Liver (tissue), 9 donors: ENCODE results near the gene CBL. TPM values are rescaled to one million over a fixed set of nuclear protein-coding genes. Genes with fewer than 3 reads are reported as not detected.

Experiments used
- DNase-seq: peaks from one replicate; pipeline ENCODE4 v3.0.0-alpha.2; 2017; ENCODE audit warnings: low spot score
- H3K27ac ChIP-seq, 2 donors: one replicate each; pipeline ENCODE4 v1.7.0; 2013; ENCODE audit warnings: inconsistent platforms in 2 of 2, low read length in 2 of 2, control low read depth in 1 of 2, low read depth in 1 of 2, mild to moderate bottlenecking in 1 of 2
- H3K27me3 ChIP-seq, 4 donors: one replicate each; pipeline versions ENCODE4 v1.6.1 to v1.7.0; 2013; ENCODE audit warnings: low read length in 3 of 4, inconsistent platforms in 1 of 4, mild to moderate bottlenecking in 1 of 4, moderate library complexity in 1 of 4; ENCODE audit not compliant: control insufficient read depth in 4 of 4, insufficient read depth in 4 of 4
- H3K36me3 ChIP-seq, 4 donors: one replicate each; pipeline versions ENCODE4 v1.6.1 to v1.7.0; 2013; ENCODE audit warnings: low read length in 3 of 4, mild to moderate bottlenecking in 3 of 4, low read depth in 1 of 4, moderate library complexity in 1 of 4; ENCODE audit not compliant: control insufficient read depth in 4 of 4, insufficient read depth in 3 of 4
- H3K4me1 ChIP-seq, 4 donors: one replicate each; pipeline versions ENCODE4 v1.6.1 to v1.7.0; 2013; ENCODE audit warnings: low read length in 3 of 4, mild to moderate bottlenecking in 3 of 4, moderate library complexity in 1 of 4; ENCODE audit not compliant: control insufficient read depth in 4 of 4, insufficient read depth in 4 of 4
- H3K4me3 ChIP-seq, 3 donors: one replicate each; pipeline versions ENCODE4 v1.6.1 to v1.7.0; 2013; ENCODE audit warnings: low read length in 3 of 3, control low read depth in 1 of 3, low read depth in 1 of 3, mild to moderate bottlenecking in 1 of 3
- H3K9ac ChIP-seq, 2 donors: one replicate each; pipeline ENCODE4 v1.7.0; 2013; ENCODE audit warnings: low read length in 2 of 2, mild to moderate bottlenecking in 2 of 2, moderate library complexity in 2 of 2, control low read depth in 1 of 2, low read depth in 1 of 2
- H3K9me3 ChIP-seq, 4 donors: one replicate each; pipeline versions ENCODE4 v1.6.1 to v1.7.0; 2013; ENCODE audit warnings: low read length in 3 of 4; ENCODE audit not compliant: control insufficient read depth in 4 of 4
- ATF3 ChIP-seq: IDR thresholded peaks from 2 replicates; pipeline ENCODE4 v1.6.1; 2016; ENCODE audit warnings: antibody characterized with exemption
- CTCF ChIP-seq: fragments of 150-350 bp; IDR thresholded peaks from 2 replicates; pipeline ENCODE4 v1.5.1; 2017; ENCODE audit warnings: improper control_type of control experiment, low read depth, low read length; ENCODE audit not compliant: missing input control
- EGR1 ChIP-seq, 2 donors: IDR thresholded peaks; 2 replicates each; pipeline ENCODE4 v1.6.1; 2016 to 2018; ENCODE audit warnings: antibody characterized with exemption in 2 of 2, low read depth in 2 of 2
- FOXA1 ChIP-seq: IDR thresholded peaks from 2 replicates; pipeline ENCODE4 v1.6.1; 2016; ENCODE audit warnings: antibody characterized with exemption
- FOXA2 ChIP-seq: IDR thresholded peaks from 2 replicates; pipeline ENCODE4 v1.6.1; 2016; ENCODE audit warnings: antibody characterized with exemption
- GABPA ChIP-seq, 2 donors: IDR thresholded peaks in 1 of 2; conservative IDR thresholded peaks in 1 of 2; 2 replicates each; pipeline ENCODE4 v1.6.1; 2016; ENCODE audit warnings: antibody characterized with exemption in 2 of 2, mild to moderate bottlenecking in 1 of 2, moderate library complexity in 1 of 2
- HNF4A ChIP-seq, 2 donors: conservative IDR thresholded peaks; 2 replicates each; pipeline ENCODE4 v1.6.1; 2016; ENCODE audit warnings: antibody characterized with exemption in 2 of 2, mild to moderate bottlenecking in 2 of 2
- HNF4G ChIP-seq: IDR thresholded peaks from 2 replicates; pipeline ENCODE4 v1.6.1; 2016; ENCODE audit warnings: antibody characterized with exemption
- JUND ChIP-seq, 2 donors: IDR thresholded peaks; 2 replicates each; pipeline ENCODE4 v1.6.1; 2016; ENCODE audit warnings: antibody characterized with exemption in 2 of 2
- MAX ChIP-seq: IDR thresholded peaks from 2 replicates; pipeline ENCODE4 v1.6.1; 2016; ENCODE audit warnings: antibody characterized with exemption
- NR2F2 ChIP-seq: IDR thresholded peaks from 2 replicates; pipeline ENCODE4 v1.6.1; 2016; ENCODE audit warnings: antibody characterized with exemption
- RAD21 ChIP-seq, 2 donors: IDR thresholded peaks; 2 replicates each; pipeline ENCODE4 v1.6.1; 2016; ENCODE audit warnings: antibody characterized with exemption in 2 of 2, mild to moderate bottlenecking in 2 of 2
- REST ChIP-seq: IDR thresholded peaks from 2 replicates; pipeline ENCODE4 v1.6.1; 2016; ENCODE audit warnings: antibody characterized with exemption, mild to moderate bottlenecking
- RXRA ChIP-seq, 2 donors: IDR thresholded peaks; 2 replicates each; pipeline ENCODE4 v1.6.1; 2017 to 2018; ENCODE audit warnings: antibody characterized with exemption in 2 of 2, mild to moderate bottlenecking in 1 of 2
- SP1 ChIP-seq: IDR thresholded peaks from 2 replicates; pipeline ENCODE4 v1.6.1; 2018; ENCODE audit warnings: antibody characterized with exemption, mild to moderate bottlenecking
- TAF1 ChIP-seq: conservative IDR thresholded peaks from 2 replicates; pipeline ENCODE4 v1.6.1; 2016; ENCODE audit warnings: antibody characterized with exemption, mild to moderate bottlenecking
- YY1 ChIP-seq: IDR thresholded peaks from 2 replicates; pipeline ENCODE4 v1.6.1; 2016; ENCODE audit warnings: antibody characterized with exemption, mild to moderate bottlenecking
- ZBTB33 ChIP-seq: IDR thresholded peaks from 2 replicates; pipeline ENCODE4 v1.6.1; 2016; ENCODE audit warnings: antibody characterized with exemption
- WGBS: extraction: QIAGEN DNeasy Blood & Tissue Kit; methylation state at CpG from one replicate; pipeline ENCODE4 v1.1.7; 2013; 5-methylcytosine and 5-hydroxymethylcytosine counted together
- polyA plus RNA-seq, 2 donors: library from polyadenylated mRNA; stranded (reverse) in 1 of 2; unstranded in 1 of 2; fragments of 200-250 nt in 1 of 2; fragments of >200 nt in 1 of 2; fragmentation: Nextera tagmentation in 1 of 2; extraction: Ambion mirVana in 1 of 2; gene quantifications; one replicate each; pipeline versions ENCODE4 v1.2.1 to v1.2.3, GENCODE V29; 2013 to 2015
- total RNA-seq, 2 donors: library from RNA; depleted of rRNA; stranded (reverse); fragments of >200 nt; gene quantifications; one replicate each; pipeline ENCODE4 v1.2.3, GENCODE V29; 2014
- donor health status: healthy.
- donor health status: healthy.
- donor health status: healthy.
- donor health status: healthy.
- donor health status: healthy.

CBL gene
- total and polyA plus RNA-seq, 4 donors, result 1.6 to 5.5 (median 3.5) TPM

GRCh38 chr11:119266517-119267255 is 60.5 kb downstream of the CBL start (continued):
- no peak for TF ChIP-seq REST
- TF ChIP-seq FOXA2, result no peak

- TF ChIP-seq YY1 (no peak), REST (no peak), SP1 (no peak), RAD21 (IDR thresholded peaks at IDR 0.05) (no peak), TAF1 (no peak), GABPA (IDR thresholded peaks at IDR 0.05 in 1 of 2, conservative IDR thresholded peaks at IDR 0.05 in 1 of 2) (no peak), ATF3 (no peak), RXRA (IDR thresholded peaks at IDR 0.05) (no peak), JUND (IDR thresholded peaks at IDR 0.05) (no peak), FOXA2 (no peak), HNF4A (conservative IDR thresholded peaks at IDR 0.05) (no peak), ZBTB33 (no peak), EGR1 (IDR thresholded peaks at IDR 0.05; ENCODE audit: low read depth in 2 of 2) (no peak), FOXA1 (no peak), NR2F2 (no peak), MAX (no peak), HNF4G (no peak), CTCF (no peak)
- no peaks in the 10 kb centered on the region for H3K27me3 ChIP-seq
These were observed 61.5 kb downstream of the CBL start for GRCh38 chr11:119267645-119268044.

More at GRCh38 chr11:119267645-119268044, 61.5 kb downstream of the CBL start:
- 92% methylated on average over 5 of the region's 5 CpGs for WGBS
- H3K9ac ChIP-seq, result no peak overlapping the region
- H3K9me3 ChIP-seq, result no peaks in the 10 kb centered on the region
- H3K4me3 ChIP-seq, result no peak overlapping the region
- DNase-seq, result no peak
- H3K27ac ChIP-seq, result no peak overlapping the region
- H3K36me3 ChIP-seq, result no peaks in the 10 kb centered on the region
- H3K4me1 ChIP-seq, result peaks cover 0 to 4% (median under 1%) of the 10 kb centered on the region in 4 donors
